Measurements from ENCODE around the gene RPS16.

DNA sequence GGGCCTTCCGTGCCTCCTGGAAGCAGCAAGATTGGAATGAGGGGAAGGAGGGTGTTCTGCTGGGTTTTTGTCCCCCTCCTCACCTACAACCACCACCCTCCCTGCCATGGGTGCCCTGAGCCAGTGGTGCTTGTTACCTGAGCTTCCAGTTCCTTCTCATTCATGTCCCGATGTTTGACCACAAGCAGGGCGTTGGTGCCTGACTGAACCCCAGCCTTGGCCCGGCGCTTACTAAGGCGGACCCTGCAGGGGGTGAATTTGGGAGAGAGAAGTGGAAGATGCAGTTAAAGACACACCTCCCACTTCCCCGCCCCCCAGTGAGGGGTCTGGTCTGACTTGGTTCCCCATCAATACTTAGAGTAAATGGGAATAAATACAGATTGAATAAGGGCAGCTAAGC lies 49.2 kb downstream of the RPS16 start:
- TF ChIP-seq POLR2A (IDR thresholded peaks at IDR 0.05): no peak
- TF ChIP-seq, protein P1, sequence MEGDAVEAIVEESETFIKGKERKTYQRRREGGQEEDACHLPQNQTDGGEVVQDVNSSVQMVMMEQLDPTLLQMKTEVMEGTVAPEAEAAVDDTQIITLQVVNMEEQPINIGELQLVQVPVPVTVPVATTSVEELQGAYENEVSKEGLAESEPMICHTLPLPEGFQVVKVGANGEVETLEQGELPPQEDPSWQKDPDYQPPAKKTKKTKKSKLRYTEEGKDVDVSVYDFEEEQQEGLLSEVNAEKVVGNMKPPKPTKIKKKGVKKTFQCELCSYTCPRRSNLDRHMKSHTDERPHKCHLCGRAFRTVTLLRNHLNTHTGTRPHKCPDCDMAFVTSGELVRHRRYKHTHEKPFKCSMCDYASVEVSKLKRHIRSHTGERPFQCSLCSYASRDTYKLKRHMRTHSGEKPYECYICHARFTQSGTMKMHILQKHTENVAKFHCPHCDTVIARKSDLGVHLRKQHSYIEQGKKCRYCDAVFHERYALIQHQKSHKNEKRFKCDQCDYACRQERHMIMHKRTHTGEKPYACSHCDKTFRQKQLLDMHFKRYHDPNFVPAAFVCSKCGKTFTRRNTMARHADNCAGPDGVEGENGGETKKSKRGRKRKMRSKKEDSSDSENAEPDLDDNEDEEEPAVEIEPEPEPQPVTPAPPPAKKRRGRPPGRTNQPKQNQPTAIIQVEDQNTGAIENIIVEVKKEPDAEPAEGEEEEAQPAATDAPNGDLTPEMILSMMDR (IDR thresholded peaks at IDR 0.05): no peak

All from right lobe of liver (tissue), 4 donors.